SIG-M5 (cell line): ENCODE measurements around the gene FIS1.
"Not testable (repeated sequence)": the region's sequence is repeated elsewhere in the genome, so short reads cannot be mapped to it uniquely, and the experiment has no call there.

Source experiments
- DNase-seq: peaks from one replicate; lab custom pipeline; 2025; lab: John Stamatoyannopoulos, UW

Gene FIS1

DNA sequence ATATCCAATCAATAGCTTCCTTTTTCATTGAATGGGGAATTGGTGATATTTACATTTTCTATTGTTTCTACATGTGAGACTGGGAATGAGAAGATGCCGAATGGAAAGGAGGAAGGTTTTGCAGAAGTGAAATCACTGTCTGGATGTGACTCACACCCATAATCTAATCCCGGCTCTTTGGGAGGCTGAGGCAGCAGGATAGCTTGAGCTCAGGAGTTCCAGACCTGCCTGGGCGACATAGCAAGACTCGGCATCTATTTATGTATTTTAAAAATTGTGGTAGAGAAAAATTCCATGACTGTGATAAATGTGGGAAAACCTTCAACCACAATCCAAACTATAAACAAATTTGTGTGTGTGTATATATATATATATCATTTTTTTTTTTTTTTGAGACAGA, 10.9 kb upstream of the FIS1 start:
- DNase-seq: no peak

DNA sequence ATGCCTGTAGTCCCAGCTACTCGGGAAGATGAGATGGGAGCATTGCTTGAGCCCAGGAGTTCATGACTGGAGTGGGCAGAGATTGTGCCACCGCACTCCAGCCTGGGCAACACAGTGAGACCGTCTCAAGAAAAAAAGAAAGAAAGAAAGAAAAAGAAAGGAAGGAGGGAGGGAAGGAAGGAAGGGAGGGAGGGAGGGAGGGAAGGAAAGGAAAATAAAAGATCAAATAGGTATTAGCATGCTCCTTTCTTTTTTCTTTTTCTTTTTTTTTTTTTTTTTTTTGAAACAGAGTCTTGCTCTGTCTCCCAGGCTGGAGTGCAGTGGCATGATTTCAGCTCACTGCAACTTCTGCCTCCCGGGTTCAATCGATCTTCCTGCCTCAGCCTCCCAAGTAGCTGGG, 8.3 kb upstream of the FIS1 start:
- not testable (repeated sequence) for DNase-seq

DNA sequence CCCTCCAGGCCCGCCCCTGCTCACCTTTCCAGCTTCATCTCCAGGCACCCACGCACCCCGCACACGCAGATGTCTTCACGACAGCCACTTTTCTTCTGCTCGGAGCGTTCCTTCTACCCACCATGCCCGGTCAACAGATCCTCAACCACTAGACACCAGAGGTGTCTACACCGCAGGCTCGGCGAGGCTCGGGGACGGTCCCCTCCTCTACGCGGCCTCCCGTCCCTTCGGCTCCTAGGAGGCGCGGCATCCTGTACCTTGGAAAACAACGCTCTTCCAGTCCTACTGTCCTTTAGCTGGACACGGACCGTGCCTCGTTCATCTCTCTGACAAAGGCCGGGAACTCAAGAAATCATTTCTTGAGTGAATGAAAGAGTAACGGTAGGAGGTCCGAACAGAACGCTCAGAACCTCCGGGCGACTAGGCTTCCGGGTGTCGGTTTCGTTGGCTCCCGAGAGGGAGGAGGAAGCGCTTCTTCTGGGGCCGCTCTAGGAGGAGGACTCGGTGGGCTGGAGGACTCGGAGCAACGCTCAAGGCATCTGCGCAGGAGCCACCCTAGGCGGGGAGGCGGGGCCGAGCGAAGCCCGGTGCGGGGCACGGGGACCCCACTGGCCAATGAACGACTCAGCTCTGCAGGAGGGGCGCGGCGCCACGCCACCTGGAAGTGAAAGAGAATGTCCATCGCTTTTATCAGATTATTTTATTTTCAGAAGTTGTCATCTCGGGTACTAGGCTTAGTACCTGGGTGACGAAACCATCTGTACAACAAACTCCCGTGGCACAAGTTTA, 7.2 kb upstream of the FIS1 start:
- DNase-seq: peak; percentile 89

- no peak for DNase-seq
These were observed 5.4 kb upstream of the FIS1 start for GRCh38 chr7:101250324-101250723.

DNA sequence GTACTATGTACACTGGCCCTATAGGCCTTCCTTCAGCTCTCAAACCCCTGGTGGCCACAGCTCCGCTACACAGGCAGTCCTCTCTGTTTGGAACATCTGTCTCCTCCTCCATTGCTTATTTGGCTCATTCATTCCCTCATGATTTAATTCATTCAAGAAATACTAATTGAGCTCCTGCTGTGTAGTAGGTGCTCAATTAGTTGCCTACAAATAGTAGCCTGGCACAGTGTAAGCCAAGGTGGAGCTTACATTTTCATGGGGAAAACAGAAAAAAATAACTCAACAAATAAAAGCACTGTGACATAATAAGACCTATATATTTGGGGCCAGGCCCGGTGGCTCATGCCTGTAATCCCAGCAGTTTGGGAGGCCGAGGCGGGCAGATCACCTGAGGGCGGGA, 3.4 kb upstream of the FIS1 start:
- DNase-seq: no peak

GRCh38 chr7:101245147-101245668, 327 bp upstream of the FIS1 start:
- DNase-seq: no peak

DNA sequence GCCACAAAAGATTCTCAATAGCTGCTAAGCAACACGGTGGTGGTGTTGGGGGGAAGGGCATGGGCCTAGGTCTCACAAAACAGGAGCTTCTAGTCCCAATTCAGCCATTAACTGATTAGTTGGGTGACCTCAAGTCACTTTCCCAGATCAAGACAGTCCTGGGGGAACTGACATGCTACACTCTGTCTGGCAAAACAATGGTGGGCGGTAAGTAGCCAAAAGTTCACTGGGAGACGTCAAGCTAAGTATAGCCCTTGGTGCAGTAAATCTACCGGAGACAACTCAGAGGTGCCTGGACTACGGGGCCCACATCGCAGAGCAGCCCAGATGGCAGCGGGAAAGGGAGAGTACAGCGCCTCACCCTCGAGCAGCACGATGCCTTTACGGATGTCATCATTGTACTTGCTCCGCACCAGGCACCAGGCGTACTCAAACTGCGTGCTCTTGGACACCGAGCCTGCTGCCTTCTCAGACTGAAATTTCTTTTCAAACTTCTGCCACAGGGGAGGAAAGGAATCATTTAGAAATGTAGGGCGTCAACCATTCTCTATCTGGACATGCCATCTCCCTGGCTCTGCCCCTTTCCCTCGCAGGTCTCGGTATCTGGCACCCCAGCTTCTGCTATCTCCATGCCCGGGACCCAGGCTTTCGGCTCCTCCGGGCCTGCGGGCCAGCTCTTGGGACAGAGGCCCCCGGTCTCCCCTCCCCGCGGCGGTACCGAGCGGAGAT, 1.1 kb downstream of the FIS1 start:
- DNase-seq: no peak

DNA sequence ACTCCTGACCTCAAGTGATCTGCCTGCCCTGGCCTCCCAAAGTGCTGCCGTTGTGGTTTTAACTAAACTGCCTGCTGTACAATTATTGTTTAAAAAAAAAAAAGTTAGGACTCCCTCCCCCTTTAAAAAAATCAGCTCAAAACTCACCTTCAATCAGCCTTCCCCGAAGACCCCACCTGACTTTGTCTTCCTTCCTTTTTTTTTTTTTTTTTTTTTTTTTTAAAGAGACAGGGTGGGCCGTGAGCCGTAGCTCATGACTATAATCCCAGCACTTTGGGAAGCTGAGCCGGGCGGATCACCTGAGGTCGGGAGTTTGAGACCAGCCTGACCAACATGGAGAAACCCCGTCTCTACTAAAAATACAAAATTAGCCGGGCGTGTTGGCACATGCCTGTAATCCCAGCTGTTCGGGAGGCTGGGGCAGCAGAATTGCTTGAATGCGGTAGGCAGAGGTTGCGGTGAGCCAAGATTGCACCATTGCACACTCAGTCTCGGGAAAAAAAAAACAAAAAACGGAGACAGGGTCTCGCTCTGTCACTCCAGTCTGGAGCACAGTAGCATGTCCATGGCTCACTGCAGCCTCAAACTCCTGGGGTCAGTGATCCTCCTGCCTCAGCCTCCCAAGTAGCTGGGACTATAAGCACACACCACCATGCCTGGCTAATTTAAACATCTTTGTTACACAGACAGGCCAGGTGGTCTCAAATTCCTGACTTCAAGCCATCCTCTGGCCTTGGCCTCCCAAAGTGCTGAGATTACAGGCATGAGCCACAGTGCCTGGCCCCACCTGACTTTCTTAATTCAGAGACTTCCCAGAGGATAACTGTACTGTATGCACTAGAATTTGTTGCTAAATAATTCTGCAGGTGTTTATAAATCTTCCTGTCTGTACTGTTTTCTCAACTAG, 3.2 kb downstream of the FIS1 start:
- DNase-seq: no peak

DNA sequence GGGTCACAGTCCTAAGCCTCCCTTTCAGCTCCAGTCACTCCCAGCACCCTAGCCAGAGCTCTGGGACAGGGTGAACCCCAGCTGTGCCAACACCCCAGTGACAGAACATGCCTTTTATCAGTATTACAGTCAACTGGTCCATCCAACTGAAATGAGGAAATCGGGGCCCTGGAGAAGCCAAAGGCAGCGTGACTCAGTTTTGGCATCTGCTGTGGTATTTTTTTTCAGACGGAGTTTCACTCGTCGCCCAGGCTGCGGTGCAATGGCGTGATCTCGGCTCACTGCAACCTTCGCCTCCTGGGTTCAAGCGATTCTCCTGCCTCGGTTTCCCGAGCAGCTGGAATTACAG, 3.9 kb downstream of the FIS1 start:
- peak; percentile 55 for DNase-seq

DNA sequence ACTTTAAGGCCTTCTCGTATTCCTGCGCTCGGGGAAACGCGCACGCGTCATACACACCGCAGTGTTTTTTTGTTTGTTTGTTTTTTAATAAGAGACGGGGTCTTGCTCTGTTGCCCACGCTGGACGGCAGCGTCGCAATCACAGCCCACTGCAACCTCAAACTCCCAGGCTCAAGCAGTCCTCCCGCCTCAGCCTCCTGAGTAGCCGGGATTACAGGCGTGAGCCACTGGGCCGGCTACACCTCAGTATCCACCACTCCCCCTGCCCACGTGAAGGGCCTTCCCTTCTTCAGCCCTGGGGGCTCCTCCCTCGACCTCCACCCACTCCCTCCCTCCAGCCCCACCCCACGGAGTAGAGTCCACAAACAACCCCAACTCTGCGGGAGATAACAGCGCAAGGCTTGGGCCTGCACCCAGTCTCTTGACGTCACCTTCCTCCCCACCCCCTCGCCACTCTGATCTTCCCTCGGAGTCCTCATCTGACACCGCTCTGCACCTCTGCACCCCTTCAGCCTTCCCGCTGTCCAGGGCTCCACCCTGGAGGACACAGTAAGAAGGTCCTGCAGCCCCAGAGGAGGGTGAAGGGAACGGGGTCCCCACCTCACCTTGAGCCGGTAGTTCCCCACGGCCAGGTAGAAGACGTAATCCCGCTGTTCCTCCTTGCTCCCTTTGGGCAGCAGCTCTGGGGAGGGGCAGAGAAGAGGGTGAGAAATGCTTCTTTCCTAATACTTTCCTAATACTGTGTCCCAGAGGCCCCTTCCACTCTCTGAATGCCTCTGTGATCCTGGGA, 4.5 kb downstream of the FIS1 start:
- DNase-seq: no peak

- DNase-seq: no peak
These were observed 5.0 kb downstream of the FIS1 start for GRCh38 chr7:101239951-101240220.

- DNase-seq: no peak
These were observed 5.5 kb downstream of the FIS1 start for GRCh38 chr7:101239191-101239950.

DNA sequence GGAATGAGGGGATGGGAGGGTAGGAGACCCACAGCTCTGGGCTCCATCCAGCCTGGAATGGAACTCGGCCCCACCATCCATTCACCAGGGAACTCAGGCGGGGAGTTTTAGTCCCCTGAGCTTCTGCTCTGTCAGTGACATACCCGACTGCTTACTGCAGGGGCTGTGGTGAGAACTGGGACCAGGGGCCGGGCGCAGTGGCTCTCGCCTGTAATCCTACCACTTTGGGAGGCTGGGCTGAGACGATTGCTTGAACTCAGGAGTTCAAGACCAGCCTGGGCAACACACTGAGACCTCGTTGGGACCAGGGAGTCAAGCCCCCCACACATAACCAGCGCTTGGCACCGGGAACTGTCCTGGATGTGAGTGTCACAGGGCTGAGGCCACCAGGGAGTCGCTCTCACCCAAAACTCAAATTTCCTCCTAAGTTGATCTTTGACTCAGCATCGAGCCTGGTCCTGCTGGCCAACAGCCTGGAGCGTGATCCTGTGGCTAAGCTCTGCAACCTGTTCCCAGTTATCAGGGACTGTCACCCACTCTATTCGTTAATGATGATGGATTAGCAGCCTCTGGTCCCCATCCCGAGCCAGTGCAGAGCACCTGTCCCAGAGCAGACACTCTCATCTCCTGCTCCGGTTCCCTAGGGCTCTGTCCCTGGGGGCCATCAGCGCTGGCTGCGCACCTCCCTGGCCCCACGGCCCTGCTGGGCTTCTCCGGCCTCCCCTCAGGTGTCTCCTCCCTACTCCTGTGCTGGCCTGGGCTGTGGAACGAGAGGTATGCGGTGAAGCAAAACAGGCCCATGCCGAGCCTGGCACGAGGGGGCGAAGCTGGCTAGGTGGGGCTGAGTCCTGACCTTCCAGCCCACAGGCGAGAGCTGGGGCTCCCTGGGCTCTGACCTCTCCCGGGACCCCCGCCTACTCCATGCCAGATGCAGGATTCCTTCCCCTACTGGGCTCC, 6.4 kb downstream of the FIS1 start:
- no peak for DNase-seq

DNA sequence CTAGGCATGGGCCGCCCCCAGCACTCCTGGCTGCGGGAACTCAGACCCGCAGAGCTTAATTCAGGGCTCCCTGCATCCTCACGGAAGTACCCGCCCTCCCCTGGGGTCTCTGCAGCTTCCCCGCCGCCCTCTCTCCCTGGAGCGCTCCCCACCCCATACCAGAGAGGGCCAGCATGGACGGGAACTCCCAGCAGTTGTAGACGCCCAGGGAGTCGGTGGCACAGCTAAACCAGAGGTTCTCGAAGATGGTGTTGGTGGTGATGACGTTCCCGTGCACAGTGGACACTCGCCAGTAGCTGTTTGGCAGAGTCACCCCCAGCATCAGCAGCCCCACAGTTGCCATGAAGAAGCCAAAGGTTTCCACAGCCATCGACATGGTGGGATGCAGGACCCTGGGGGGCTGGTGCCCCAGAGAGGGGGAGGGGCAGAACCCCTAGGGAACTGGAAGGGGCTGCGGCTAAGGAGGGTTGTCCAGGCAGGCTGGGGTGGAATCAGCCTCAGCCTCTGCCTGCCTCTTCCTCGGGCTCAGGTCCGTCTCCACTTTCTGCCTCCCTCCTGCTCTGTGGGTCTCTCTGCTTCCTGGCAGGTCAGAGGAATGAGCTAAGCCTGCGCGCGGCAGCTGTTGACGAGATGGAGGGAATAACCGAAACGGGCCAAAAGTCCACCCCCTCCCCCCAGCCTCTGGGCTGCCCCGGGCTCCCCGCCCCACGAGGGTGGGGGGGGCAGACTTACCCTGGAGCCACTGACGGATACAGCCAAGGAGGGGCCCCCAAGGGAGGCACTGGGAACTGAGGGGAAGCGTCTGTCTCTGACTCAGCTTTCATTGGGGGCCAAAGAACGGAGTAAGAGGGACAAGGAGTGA, 7.4 kb downstream of the FIS1 start, which contains the start of gene CLDN15:
TSS of gene CLDN15 (minus strand) at position 597 of the 862 bp plus-strand sequence. CDS start at position 376, 221 bp downstream.
- no peak for DNase-seq

GRCh38 chr7:101236292-101236835, 8.5 kb downstream of the FIS1 start:
- DNase-seq: no peak

- DNase-seq: no peak
These were observed 9.4 kb downstream of the FIS1 start for GRCh38 chr7:101235522-101235921.

- no peak for DNase-seq
These were observed 9.8 kb downstream of the FIS1 start for GRCh38 chr7:101235050-101235449.

GRCh38 chr7:101234636-101235035, 10.2 kb downstream of the FIS1 start:
- no peak for DNase-seq
